SU-DHL-6 (cell line): Measurements from ENCODE around the gene ATP9B.
"Not testable (repeated sequence)": the region's sequence is repeated elsewhere in the genome, so short reads cannot be mapped to it uniquely, and the experiment has no call there.

Experiments used
- H2AFZ ChIP-seq: fragments of 200-600 bp; sonication (generic); 2 replicates; pipeline ENCODE4 v1.6.1; 2014; ENCODE audit warnings: low read depth, mild to moderate bottlenecking, moderate library complexity, mixed read lengths, antibody characterized with exemption, low read length; ENCODE audit not compliant: severe bottlenecking
- H3F3A ChIP-seq: fragments of 200-600 bp; shearing (Covaris generic); 2 replicates; pipeline ENCODE4 v1.6.0; 2016; ENCODE audit warnings: antibody characterized with exemption, mild to moderate bottlenecking; ENCODE audit not compliant: insufficient read depth
- H3K27ac ChIP-seq: fragments of 200-600 bp; sonication (generic); 2 replicates; pipeline ENCODE4 v1.5.1; 2016; ENCODE audit warnings: low read depth, mild to moderate bottlenecking, low read length, moderate library complexity, mixed read lengths
- H3K27me3 ChIP-seq: fragments of 200-600 bp; sonication (generic), shearing (Covaris generic); 2 replicates; pipeline ENCODE4 v1.6.0; 2014; ENCODE audit warnings: mild to moderate bottlenecking, low read length
- H3K36me3 ChIP-seq: fragments of 200-600 bp; sonication (generic); 2 replicates; pipeline ENCODE4 v1.6.1; 2014; ENCODE audit warnings: mild to moderate bottlenecking, low read length, mixed read lengths
- H3K4me2 ChIP-seq: fragments of 300-600, 200-600 bp; shearing (Covaris generic), sonication (generic); 2 replicates; pipeline ENCODE4 v1.6.0; 2014; ENCODE audit warnings: low read length, low read depth, mild to moderate bottlenecking; ENCODE audit not compliant: poor library complexity, severe bottlenecking
- H3K4me3 ChIP-seq: fragments of 200-600 bp; sonication (generic); 2 replicates; pipeline ENCODE4 v1.5.1; 2014; ENCODE audit warnings: antibody characterized with exemption, low read length, mild to moderate bottlenecking, mixed read lengths; ENCODE audit not compliant: insufficient read depth, poor library complexity, severe bottlenecking
- H3K79me2 ChIP-seq: fragments of 200-600 bp; sonication (generic); 2 replicates; pipeline ENCODE4 v1.6.1; 2014; ENCODE audit warnings: mild to moderate bottlenecking, low read length, moderate library complexity; ENCODE audit not compliant: insufficient read depth
- H3K9ac ChIP-seq: fragments of 200-600 bp; sonication (generic); 2 replicates; pipeline ENCODE4 v1.7.0; 2014; ENCODE audit warnings: mild to moderate bottlenecking, low read length
- H3K9me2 ChIP-seq: fragments of 200-600 bp; sonication (generic); replicated peaks from 2 replicates; pipeline ENCODE4 v1.6.1; 2014; ENCODE audit warnings: low read length; ENCODE audit not compliant: insufficient read depth
- H3K9me3 ChIP-seq: fragments of 200-600 bp; sonication (generic); 2 replicates; pipeline ENCODE4 v1.6.1; 2014; ENCODE audit warnings: low read length, mixed read lengths; ENCODE audit not compliant: insufficient read depth
- H4K20me1 ChIP-seq: fragments of 200-600 bp; sonication (generic); 2 replicates; pipeline ENCODE4 v1.6.1; 2014; ENCODE audit warnings: low read depth, mild to moderate bottlenecking, antibody characterized with exemption, low read length, moderate library complexity, mixed read lengths
- CTCF ChIP-seq: fragments of 200-600 bp; sonication (generic); IDR thresholded peaks from one replicate; pipeline ENCODE4 v1.5.1; 2017; ENCODE audit warnings: antibody characterized with exemption, mild to moderate bottlenecking, low read length, moderate library complexity; ENCODE audit not compliant: insufficient read depth, poor library complexity, severe bottlenecking
- EZH2phosphoT487 ChIP-seq: fragments of 200-600 bp; sonication (generic), shearing (Covaris generic); conservative IDR thresholded peaks from 2 replicates; pipeline ENCODE4 v1.6.1; 2018; ENCODE audit warnings: mild to moderate bottlenecking, antibody characterized with exemption, low read length, moderate library complexity, mixed read lengths

Gene ATP9B

DNA sequence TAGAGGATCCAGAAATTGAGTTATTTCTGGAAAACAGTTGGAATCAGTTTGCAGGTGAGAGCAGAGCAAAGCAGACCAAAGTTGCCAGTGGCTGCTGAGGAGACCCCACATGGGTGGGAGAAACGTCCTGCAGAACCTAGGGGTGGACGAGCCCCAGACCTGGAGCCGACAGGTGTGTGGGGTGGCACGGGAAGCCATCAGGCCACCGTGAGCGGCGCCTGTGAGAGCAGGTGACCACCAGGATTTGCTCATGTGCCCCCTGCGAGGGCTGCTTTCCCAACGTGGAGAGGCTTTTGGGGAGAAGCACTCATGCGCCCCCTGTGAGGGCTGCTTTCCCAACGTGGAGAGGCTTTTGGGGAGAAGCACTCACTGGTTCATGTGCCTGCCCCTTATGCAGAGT lies 209.7 kb downstream of the ATP9B start:
- Histone ChIP-seq H3K27me3 (no peaks in the 10 kb centered on the region), H3K36me3 (no peaks in the 10 kb centered on the region), H3K4me3 (no peak overlapping the region)

DNA sequence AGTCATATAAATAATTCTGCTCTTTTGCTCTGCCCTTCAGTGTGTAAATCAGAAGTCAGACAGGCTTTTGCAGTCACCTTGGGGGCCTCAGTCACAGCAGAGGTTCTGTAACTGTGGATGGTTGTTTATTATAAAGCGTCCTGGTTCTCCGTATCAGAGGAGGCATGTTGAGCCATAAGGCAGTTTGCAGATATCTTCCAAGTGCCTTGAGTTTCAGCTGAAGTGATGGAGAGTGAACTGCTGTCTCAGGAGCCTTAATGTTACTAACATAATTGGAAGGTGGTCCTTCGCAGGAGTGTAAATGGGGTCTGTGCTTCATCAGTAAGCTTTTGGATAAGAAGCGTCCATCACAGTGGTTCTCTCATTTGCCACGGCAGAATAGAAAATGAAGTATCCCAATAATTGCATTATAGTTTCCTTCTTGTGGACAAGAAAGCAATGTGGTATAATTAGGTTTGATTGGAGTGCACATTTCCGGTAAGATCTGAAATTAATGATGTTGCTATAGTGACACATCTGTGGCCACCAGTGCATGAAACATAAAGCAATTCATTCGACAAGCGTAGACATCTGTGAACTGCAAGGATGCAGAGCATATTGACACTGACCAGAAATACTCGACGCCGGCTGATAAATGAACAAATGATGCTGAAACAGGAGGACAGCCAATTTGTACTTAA lies 214.1 kb downstream of the ATP9B start:
- Histone ChIP-seq H3F3A (no peaks in the 10 kb centered on the region), H3K9ac (no peak overlapping the region), H2AFZ (no peak overlapping the region), H3K27ac (no peak overlapping the region), H3K4me3 (no peak overlapping the region), H3K9me3 (no peaks in the 10 kb centered on the region), H3K36me3 (no peaks in the 10 kb centered on the region), H4K20me1 (no peaks in the 10 kb centered on the region), H3K27me3 (no peaks in the 10 kb centered on the region), H3K79me2 (no peaks in the 10 kb centered on the region), H3K9me2 (no peaks in the 10 kb centered on the region), H3K4me2 (no peak overlapping the region)
- TF ChIP-seq EZH2phosphoT487 (no peak), CTCF (no peak)

More for the DNA sequence above, 209.7 kb downstream of the ATP9B start:
- Histone ChIP-seq H3K79me2 (no peaks in the 10 kb centered on the region), H4K20me1 (no peaks in the 10 kb centered on the region), H3K27ac (no peak overlapping the region), H2AFZ (no peak overlapping the region), H3K4me2 (no peak overlapping the region), H3K9me3 (no peaks in the 10 kb centered on the region), H3F3A (no peaks in the 10 kb centered on the region), H3K9ac (no peak overlapping the region), H3K9me2 (no peaks in the 10 kb centered on the region)
- TF ChIP-seq CTCF (no peak), EZH2phosphoT487 (no peak)

DNA sequence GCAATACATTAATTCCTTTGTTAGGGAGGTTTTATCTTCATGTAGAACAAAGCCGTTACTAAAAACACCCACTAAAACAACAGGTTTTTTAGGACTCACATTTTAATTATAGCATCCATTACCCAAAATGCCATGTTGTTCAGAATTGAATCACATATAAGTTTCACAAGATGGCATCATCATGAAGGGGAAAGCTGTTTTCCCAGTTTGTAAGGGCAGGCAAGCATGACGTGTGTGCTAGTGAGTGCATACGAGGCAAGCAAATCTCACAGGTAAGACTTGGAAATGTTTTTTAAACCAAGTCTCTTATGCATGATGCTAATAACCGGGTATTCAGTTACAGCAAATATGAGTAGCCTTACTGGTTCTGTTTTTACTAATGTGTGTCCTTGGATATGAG lies 214.7 kb downstream of the ATP9B start:
- Histone ChIP-seq H4K20me1 (no peaks in the 10 kb centered on the region), H3K79me2 (no peaks in the 10 kb centered on the region)

DNA sequence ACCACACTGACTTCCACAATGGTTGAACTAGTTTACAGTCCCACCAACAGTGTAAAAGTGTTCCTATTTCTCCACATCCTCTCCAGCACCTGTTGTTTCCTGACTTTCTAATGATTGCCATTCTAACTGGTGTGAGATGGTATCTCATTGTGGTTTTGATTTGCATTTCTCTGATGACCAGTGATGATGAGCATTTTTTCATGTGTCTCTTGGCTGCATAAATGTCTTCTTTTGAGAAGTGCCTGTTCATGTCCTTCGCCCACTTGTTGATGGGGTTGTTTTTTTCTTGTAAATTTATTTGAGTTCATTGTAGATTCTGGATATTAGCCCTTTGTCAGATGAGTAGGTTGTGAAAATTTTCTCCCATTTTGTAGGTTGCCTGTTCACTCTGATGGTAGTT lies 216.0 kb downstream of the ATP9B start:
- H3K9me2 ChIP-seq, H3F3A ChIP-seq, H3K4me2 ChIP-seq, H3K9ac ChIP-seq, H3K4me3 ChIP-seq, H3K27ac ChIP-seq, H3K36me3 ChIP-seq, H3K79me2 ChIP-seq, H3K27me3 ChIP-seq, H4K20me1 ChIP-seq, H3K9me3 ChIP-seq, H2AFZ ChIP-seq: not testable (repeated sequence)

More for the DNA sequence above, 214.7 kb downstream of the ATP9B start:
- Histone ChIP-seq H3F3A (no peaks in the 10 kb centered on the region), H3K9ac (no peak overlapping the region), H3K27ac (no peak overlapping the region), H3K4me3 (no peak overlapping the region), H3K36me3 (no peaks in the 10 kb centered on the region), H2AFZ (no peak overlapping the region), H3K27me3 (no peaks in the 10 kb centered on the region), H3K4me2 (no peak overlapping the region), H3K9me3 (no peaks in the 10 kb centered on the region), H3K9me2 (no peaks in the 10 kb centered on the region)
- TF ChIP-seq EZH2phosphoT487 = no peak
- no peak for TF ChIP-seq CTCF

DNA sequence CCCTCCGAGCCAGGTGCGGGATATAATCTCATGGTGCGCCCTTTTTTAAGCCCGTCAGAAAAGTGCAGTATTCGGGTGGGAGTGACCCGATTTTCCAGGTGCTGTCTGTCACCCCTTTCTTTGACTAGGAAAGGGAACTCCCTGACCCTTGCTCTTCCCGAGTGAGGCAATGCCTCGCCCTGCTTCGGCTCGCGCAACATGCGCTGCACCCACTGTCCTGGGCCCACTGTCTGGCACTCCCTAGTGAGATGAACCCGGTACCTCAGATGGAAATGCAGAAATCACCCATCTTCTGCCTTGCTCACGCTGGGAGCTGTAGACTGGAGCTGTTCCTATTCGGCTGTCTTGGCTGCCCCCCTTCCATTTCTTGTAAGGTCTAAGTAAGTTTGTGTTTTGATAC lies 221.2 kb downstream of the ATP9B start:
- not testable (repeated sequence) for H2AFZ ChIP-seq

More for the DNA sequence above, 221.2 kb downstream of the ATP9B start:
- not testable (repeated sequence) for H3K9me3 ChIP-seq, H3K4me2 ChIP-seq, H3K79me2 ChIP-seq, H3K27ac ChIP-seq, H3K27me3 ChIP-seq, H3K9me2 ChIP-seq, H3K4me3 ChIP-seq, H3K36me3 ChIP-seq, H4K20me1 ChIP-seq, H3F3A ChIP-seq, H3K9ac ChIP-seq
